SK-N-SH (cell line): Measurements from ENCODE around the gene ZNF407. TPM values are rescaled to one million over a fixed set of nuclear protein-coding genes. Genes with fewer than 3 reads are reported as not detected.

ENCODE experiments used
- CTCF ChIA-PET: fragments of 300-600, 350-600 bp; formaldehyde crosslinking; extraction: SDS; loops from one replicate; lab custom pipeline; 2021; lab: Yijun Ruan, JAX
- POLR2A ChIA-PET: fragments of 350-600 bp; sonication (Branson Sonifier 250); formaldehyde crosslinking; extraction: SDS; loops from one replicate; lab custom pipeline; 2020; ENCODE audit warnings: antibody characterized with exemption, inconsistent platforms; lab: Yijun Ruan, JAX
- DNase-seq: peaks from one replicate; pipeline ENCODE4 v3.0.0; 2012
- H2AFZ ChIP-seq: fragments of 200-600 bp; sonication (generic); 2 replicates; pipeline ENCODE4 v1.8.1; 2016; ENCODE audit warnings: antibody characterized with exemption, mild to moderate bottlenecking, low read depth
- H3F3A ChIP-seq: fragments of 200-600 bp; sonication (generic); replicated peaks from 2 replicates; pipeline ENCODE3; 2016; ENCODE audit warnings: antibody characterized with exemption, mild to moderate bottlenecking; ENCODE audit not compliant: insufficient read depth
- H3K27ac ChIP-seq, 2 experiments: fragments of 200-500 bp in 1 of 2; fragments of 200-600 bp in 1 of 2; sonication (Bioruptor generic) in 1 of 2; sonication (generic), shearing (Covaris generic) in 1 of 2; 2 replicates each; pipeline versions ENCODE4 v1.5.1 to v1.6.1; 2014 to 2016; ENCODE audit warnings: low read depth in 2 of 2, inconsistent platforms in 1 of 2, low read length in 1 of 2, mild to moderate bottlenecking in 1 of 2, mixed read lengths in 1 of 2
- H3K27me3 ChIP-seq: fragments of 200-600 bp; sonication (generic), shearing (Covaris generic); 2 replicates; pipeline ENCODE4 v1.6.1; 2016; ENCODE audit warnings: mixed run types; ENCODE audit not compliant: insufficient read depth
- H3K36me3 ChIP-seq, 2 experiments: fragments of 200-500 bp in 1 of 2; fragments of 200-600 bp in 1 of 2; sonication (Bioruptor generic) in 1 of 2; sonication (generic) in 1 of 2; replicated peaks in 1 of 2; 2 replicates each; pipeline versions ENCODE3 to v1.5.1; 2014 to 2016; ENCODE audit warnings: low read length in 1 of 2, mild to moderate bottlenecking in 1 of 2; ENCODE audit not compliant: insufficient read depth in 2 of 2, control insufficient read depth in 1 of 2
- H3K4me1 ChIP-seq, 2 experiments: fragments of 200-500 bp in 1 of 2; fragments of 200-600 bp in 1 of 2; sonication (Bioruptor generic) in 1 of 2; sonication (generic), shearing (Covaris generic) in 1 of 2; 2 replicates each; pipeline versions ENCODE4 v1.5.1 to v1.6.1; 2014 to 2016; ENCODE audit warnings: low read depth in 1 of 2, low read length in 1 of 2, mixed run types in 1 of 2; ENCODE audit not compliant: insufficient read depth in 2 of 2, control insufficient read depth in 1 of 2
- H3K4me2 ChIP-seq: fragments of 200-600 bp; sonication (generic), shearing (Covaris generic); 2 replicates; pipeline ENCODE4 v1.6.1; 2017; ENCODE audit warnings: mixed run types
- H3K4me3 ChIP-seq, 2 experiments: fragments of 200-500 bp in 1 of 2; fragments of 200-600 bp in 1 of 2; sonication (Bioruptor generic) in 1 of 2; sonication (generic), shearing (Covaris generic) in 1 of 2; 2 replicates each; pipeline versions ENCODE4 v1.5.1 to v1.8.1; 2014 to 2016; ENCODE audit warnings: low read depth in 2 of 2, inconsistent platforms in 1 of 2, low read length in 1 of 2, mild to moderate bottlenecking in 1 of 2, mixed read lengths in 1 of 2, moderate library complexity in 1 of 2
- H3K79me2 ChIP-seq: fragments of 200-600 bp; sonication (generic); 2 replicates; pipeline ENCODE4 v1.8.1; 2017; ENCODE audit warnings: mild to moderate bottlenecking; ENCODE audit not compliant: insufficient read depth
- H3K9ac ChIP-seq: fragments of 200-600 bp; sonication (generic); 2 replicates; pipeline ENCODE4 v1.6.1; 2017; ENCODE audit warnings: mixed run types
- H3K9me2 ChIP-seq: fragments of 200-600 bp; sonication (generic); 2 replicates; pipeline ENCODE4 v1.6.1; 2017; ENCODE audit warnings: mixed run types
- H3K9me3 ChIP-seq: fragments of 200-600 bp; sonication (generic); 2 replicates; pipeline ENCODE4 v1.6.1; 2017; ENCODE audit warnings: mixed run types, mild to moderate bottlenecking, moderate library complexity
- H4K20me1 ChIP-seq: fragments of 200-600 bp; sonication (generic); 2 replicates; pipeline ENCODE4 v1.6.1; 2017; ENCODE audit warnings: mild to moderate bottlenecking, mixed run types; ENCODE audit not compliant: insufficient read depth
- CTCF ChIP-seq: fragments of 200-600 bp; sonication (generic); IDR thresholded peaks from 2 replicates; pipeline ENCODE4 v1.6.1; 2017; ENCODE audit warnings: antibody characterized with exemption, mild to moderate bottlenecking, moderate library complexity
- EZH2phosphoT487 ChIP-seq: fragments of 200-600 bp; sonication (generic); IDR thresholded peaks from 2 replicates; pipeline ENCODE4 v1.6.1; 2017; ENCODE audit warnings: low read depth, mixed run types, mild to moderate bottlenecking, antibody characterized with exemption, moderate library complexity, borderline replicate concordance
- FOXJ3 ChIP-seq: sonication (generic); formaldehyde crosslinking; IDR thresholded peaks from 2 replicates; pipeline ENCODE4 v1.5.1; 2020; ENCODE audit warnings: mild to moderate bottlenecking, missing genetic modification reagents
- FOXM1 ChIP-seq: IDR thresholded peaks from 2 replicates; pipeline ENCODE4 v1.4.0; 2012; ENCODE audit warnings: low read depth, mild to moderate bottlenecking
- GABPA ChIP-seq: IDR thresholded peaks from 2 replicates; pipeline ENCODE4 v1.4.0; 2012; ENCODE audit warnings: low read depth, mild to moderate bottlenecking
- GATA2 ChIP-seq: sonication (generic); formaldehyde crosslinking; IDR thresholded peaks from 2 replicates; pipeline ENCODE4 v1.5.0; 2020; ENCODE audit warnings: mild to moderate bottlenecking, missing genetic modification reagents
- MEF2A ChIP-seq: IDR thresholded peaks from 2 replicates; pipeline ENCODE4 v1.4.0; 2012; ENCODE audit warnings: low read depth, borderline replicate concordance
- PBX3 ChIP-seq: IDR thresholded peaks from 2 replicates; pipeline ENCODE4; 2012
- POLR2AphosphoS5 ChIP-seq: IDR thresholded peaks from 2 replicates; pipeline ENCODE4 v1.6.1; 2012; ENCODE audit warnings: low read depth, low read length
- RCOR1 ChIP-seq: fragments of 150-350 bp; IDR thresholded peaks from 2 replicates; pipeline ENCODE4 v1.6.1; 2017; ENCODE audit warnings: antibody characterized with exemption, low read length
- SIN3A ChIP-seq: IDR thresholded peaks from 2 replicates; pipeline ENCODE4 v1.6.1; 2012; ENCODE audit warnings: low read depth, mild to moderate bottlenecking, low read length, moderate library complexity, borderline replicate concordance
- TAF1 ChIP-seq: IDR thresholded peaks from 2 replicates; pipeline ENCODE4 v1.6.1; 2012; ENCODE audit warnings: low read depth, mild to moderate bottlenecking, low read length, moderate library complexity, borderline replicate concordance
- TCF12 ChIP-seq: IDR thresholded peaks from 2 replicates; pipeline ENCODE4 v1.4.0; 2012
- USF1 ChIP-seq: IDR thresholded peaks from 2 replicates; pipeline ENCODE4 v1.4.0; 2012; ENCODE audit warnings: low read depth, borderline replicate concordance
- YY1 ChIP-seq: IDR thresholded peaks from 2 replicates; pipeline ENCODE4 v1.4.0; 2012; ENCODE audit warnings: low read depth, mild to moderate bottlenecking
- WGBS: methylation state at CpG from one replicate; pipeline ENCODE4 v1.1.6; 2017; ENCODE audit warnings: low lambda C conversion rate; 5-methylcytosine and 5-hydroxymethylcytosine counted together
- polyA plus RNA-seq, 3 experiments: library from polyadenylated mRNA; depleted of rRNA; stranded (reverse); fragments of >200 nt; gene quantifications; 2 replicates each; pipeline ENCODE4 v1.2.3, GENCODE V29; 2012

ZNF407 gene
- polyA plus RNA-seq, 1 of the 3 experiments (the other 2 are of a cell fraction): 2.6 TPM

- H3F3A ChIP-seq: no peaks in the 10 kb centered on the region
- no peak overlapping the region for H3K9ac ChIP-seq
- POLR2A ChIA-PET: no interaction called here
- 48% methylated on average over 4 of the region's 4 CpGs for WGBS
- no peaks in the 10 kb centered on the region; the same call in 1 of the 2 replicates for H3K27me3 ChIP-seq
- H3K9me3 ChIP-seq: no peaks in the 10 kb centered on the region
- no peaks in the 10 kb centered on the region for H3K79me2 ChIP-seq
- no peak overlapping the region for H3K4me2 ChIP-seq
- CTCF ChIA-PET: interaction anchor here (1.5 to 1.6 kb wide), 2 partner anchors 10 to 209 kb away, joined by 4 to 5 read pairs; no protein-coding TSS in a partner anchor
- H3K27ac ChIP-seq: no peak overlapping the region
- TF ChIP-seq MEF2A: no peak
- TF ChIP-seq GABPA: no peak
- TF ChIP-seq POLR2AphosphoS5: no peak
- TF ChIP-seq SIN3A: no peak
- TF ChIP-seq RCOR1: no peak
- no peak for TF ChIP-seq TAF1
- no peak for TF ChIP-seq CTCF
- no peak for TF ChIP-seq TCF12
- no peak for TF ChIP-seq FOXJ3
- no peak for TF ChIP-seq EZH2phosphoT487
- no peak for TF ChIP-seq YY1
- TF ChIP-seq GATA2 (CRISPR knock-in tag): no peak
- no peak for TF ChIP-seq PBX3
- TF ChIP-seq FOXM1: no peak
- TF ChIP-seq USF1: no peak
- H3K9me2 ChIP-seq: no peaks in the 10 kb centered on the region
- no peaks in the 10 kb centered on the region for H3K36me3 ChIP-seq
- DNase-seq: no peak
- no peaks in the 10 kb centered on the region for H4K20me1 ChIP-seq
- no peak overlapping the region for H3K4me3 ChIP-seq
- peaks cover 0 to 7% of the 10 kb centered on the region in 2 experiments; a peak in 1 of 4 replicates for H3K4me1 ChIP-seq
- no peak overlapping the region for H2AFZ ChIP-seq
Observed at GRCh38 chr18:74562131-74562730, 35.4 kb upstream of the ZNF407 start.
